H1 (cell line): ENCODE measurements around the gene ENTPD5. TPM values are rescaled to one million over a fixed set of nuclear protein-coding genes. Genes with fewer than 3 reads are reported as not detected.

Source experiments
- ATF2 ChIP-seq: IDR thresholded peaks from 2 replicates; pipeline ENCODE4 v1.6.1; 2012; ENCODE audit warnings: low read length, inconsistent platforms
- ATF3 ChIP-seq: IDR thresholded peaks from 2 replicates; pipeline ENCODE4 v1.6.1; 2011; ENCODE audit warnings: low read depth, mild to moderate bottlenecking, low read length; ENCODE audit not compliant: insufficient read depth
- CREB1 ChIP-seq: IDR thresholded peaks from 2 replicates; pipeline ENCODE4 v1.6.1; 2012; ENCODE audit warnings: inconsistent platforms
- KDM4A ChIP-seq: IDR thresholded peaks from one replicate; pipeline ENCODE4 v1.7.1; 2012; ENCODE audit warnings: low read depth, mild to moderate bottlenecking, moderate library complexity, low read length, inconsistent platforms; ENCODE audit not compliant: severe bottlenecking
- NANOG ChIP-seq: IDR thresholded peaks from 2 replicates; pipeline ENCODE4 v1.6.1; 2011; ENCODE audit warnings: low read length, low read depth, mild to moderate bottlenecking, inconsistent platforms; ENCODE audit not compliant: insufficient read depth, poor library complexity, severe bottlenecking
- POLR2A ChIP-seq, 2 experiments: IDR thresholded peaks; 1 replicate in 1 of 2; 2 replicates in 1 of 2; pipeline ENCODE4 v1.6.1; 2011; ENCODE audit warnings: low read depth in 2 of 2, low read length in 2 of 2, mild to moderate bottlenecking in 2 of 2; ENCODE audit errors: control extremely low read depth in 1 of 2
- POLR2AphosphoS5 ChIP-seq: IDR thresholded peaks from 2 replicates; pipeline ENCODE4 v1.6.1; 2011; ENCODE audit warnings: low read depth, low read length
- SUZ12 ChIP-seq: fragments of 200-600 bp; sonication (generic); IDR thresholded peaks from 2 replicates; pipeline ENCODE4 v1.6.1; 2012; ENCODE audit warnings: mild to moderate bottlenecking, inconsistent platforms, low read length, moderate library complexity, mixed read lengths
- TAF1 ChIP-seq: IDR thresholded peaks from 2 replicates; pipeline ENCODE4 v1.6.1; 2011; ENCODE audit warnings: mild to moderate bottlenecking, low read depth, low read length
- polyA plus RNA-seq, 7 experiments: library from polyadenylated mRNA; depleted of rRNA in 3 of 7; stranded (reverse) in 5 of 7; unstranded in 2 of 7; fragments of >200 nt in 5 of 7; fragments of 200-250 nt in 2 of 7; gene quantifications; 1 replicate in 5 of 7; 2 replicates in 1 of 7; 4 replicates in 1 of 7; pipeline versions ENCODE4 v1.2.1 to v1.2.3, GENCODE V29; 2011 to 2013; ENCODE audit warnings: missing spikeins in 2 of 7, mixed read lengths in 2 of 7
- total RNA-seq: library from RNA; stranded (reverse); fragmentation: NEBNext Ultra II Directional; extraction: Animal tissue kit (Norgen Biotek cat#: 25700); gene quantifications from 2 replicates; pipeline ENCODE4 v1.2.1, GENCODE V29; 2021
- TF ChIP-seq, protein P1 (sequence below): fragments of 300-600 bp; sonication (generic); IDR thresholded peaks from 2 replicates; pipeline ENCODE4 v1.7.1; 2012; ENCODE audit warnings: low read length, moderate library complexity, mild to moderate bottlenecking, inconsistent platforms; ENCODE audit not compliant: insufficient replicate concordance

ENTPD5 gene
- total and polyA plus RNA-seq, 2 of the 8 experiments (the other 6 are each of a cell fraction or from before 2014, with no cell fraction given): 5.0 to 6.5 TPM

DNA sequence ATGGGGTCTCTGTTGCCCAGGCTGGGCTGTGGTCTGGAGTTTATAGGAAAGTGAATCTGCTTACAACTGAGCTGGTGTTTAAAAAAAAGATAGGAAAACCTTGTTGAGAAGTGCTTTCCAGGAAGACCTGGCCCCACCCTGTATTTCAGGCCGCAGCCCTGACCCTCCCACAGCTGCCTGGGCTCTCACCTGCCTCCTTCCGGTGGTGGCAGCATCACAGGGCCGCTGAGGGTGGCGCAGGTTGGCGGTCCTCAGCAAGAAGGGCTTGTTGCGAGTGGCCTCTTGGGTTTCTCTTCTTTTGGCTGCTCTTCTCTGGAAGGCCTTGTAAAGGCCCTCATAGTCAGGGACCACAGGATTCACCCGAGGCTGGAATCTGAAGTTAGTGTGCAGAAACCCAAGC is 76.9 kb downstream of the ENTPD5 start (continued):
- TF ChIP-seq, protein P1, sequence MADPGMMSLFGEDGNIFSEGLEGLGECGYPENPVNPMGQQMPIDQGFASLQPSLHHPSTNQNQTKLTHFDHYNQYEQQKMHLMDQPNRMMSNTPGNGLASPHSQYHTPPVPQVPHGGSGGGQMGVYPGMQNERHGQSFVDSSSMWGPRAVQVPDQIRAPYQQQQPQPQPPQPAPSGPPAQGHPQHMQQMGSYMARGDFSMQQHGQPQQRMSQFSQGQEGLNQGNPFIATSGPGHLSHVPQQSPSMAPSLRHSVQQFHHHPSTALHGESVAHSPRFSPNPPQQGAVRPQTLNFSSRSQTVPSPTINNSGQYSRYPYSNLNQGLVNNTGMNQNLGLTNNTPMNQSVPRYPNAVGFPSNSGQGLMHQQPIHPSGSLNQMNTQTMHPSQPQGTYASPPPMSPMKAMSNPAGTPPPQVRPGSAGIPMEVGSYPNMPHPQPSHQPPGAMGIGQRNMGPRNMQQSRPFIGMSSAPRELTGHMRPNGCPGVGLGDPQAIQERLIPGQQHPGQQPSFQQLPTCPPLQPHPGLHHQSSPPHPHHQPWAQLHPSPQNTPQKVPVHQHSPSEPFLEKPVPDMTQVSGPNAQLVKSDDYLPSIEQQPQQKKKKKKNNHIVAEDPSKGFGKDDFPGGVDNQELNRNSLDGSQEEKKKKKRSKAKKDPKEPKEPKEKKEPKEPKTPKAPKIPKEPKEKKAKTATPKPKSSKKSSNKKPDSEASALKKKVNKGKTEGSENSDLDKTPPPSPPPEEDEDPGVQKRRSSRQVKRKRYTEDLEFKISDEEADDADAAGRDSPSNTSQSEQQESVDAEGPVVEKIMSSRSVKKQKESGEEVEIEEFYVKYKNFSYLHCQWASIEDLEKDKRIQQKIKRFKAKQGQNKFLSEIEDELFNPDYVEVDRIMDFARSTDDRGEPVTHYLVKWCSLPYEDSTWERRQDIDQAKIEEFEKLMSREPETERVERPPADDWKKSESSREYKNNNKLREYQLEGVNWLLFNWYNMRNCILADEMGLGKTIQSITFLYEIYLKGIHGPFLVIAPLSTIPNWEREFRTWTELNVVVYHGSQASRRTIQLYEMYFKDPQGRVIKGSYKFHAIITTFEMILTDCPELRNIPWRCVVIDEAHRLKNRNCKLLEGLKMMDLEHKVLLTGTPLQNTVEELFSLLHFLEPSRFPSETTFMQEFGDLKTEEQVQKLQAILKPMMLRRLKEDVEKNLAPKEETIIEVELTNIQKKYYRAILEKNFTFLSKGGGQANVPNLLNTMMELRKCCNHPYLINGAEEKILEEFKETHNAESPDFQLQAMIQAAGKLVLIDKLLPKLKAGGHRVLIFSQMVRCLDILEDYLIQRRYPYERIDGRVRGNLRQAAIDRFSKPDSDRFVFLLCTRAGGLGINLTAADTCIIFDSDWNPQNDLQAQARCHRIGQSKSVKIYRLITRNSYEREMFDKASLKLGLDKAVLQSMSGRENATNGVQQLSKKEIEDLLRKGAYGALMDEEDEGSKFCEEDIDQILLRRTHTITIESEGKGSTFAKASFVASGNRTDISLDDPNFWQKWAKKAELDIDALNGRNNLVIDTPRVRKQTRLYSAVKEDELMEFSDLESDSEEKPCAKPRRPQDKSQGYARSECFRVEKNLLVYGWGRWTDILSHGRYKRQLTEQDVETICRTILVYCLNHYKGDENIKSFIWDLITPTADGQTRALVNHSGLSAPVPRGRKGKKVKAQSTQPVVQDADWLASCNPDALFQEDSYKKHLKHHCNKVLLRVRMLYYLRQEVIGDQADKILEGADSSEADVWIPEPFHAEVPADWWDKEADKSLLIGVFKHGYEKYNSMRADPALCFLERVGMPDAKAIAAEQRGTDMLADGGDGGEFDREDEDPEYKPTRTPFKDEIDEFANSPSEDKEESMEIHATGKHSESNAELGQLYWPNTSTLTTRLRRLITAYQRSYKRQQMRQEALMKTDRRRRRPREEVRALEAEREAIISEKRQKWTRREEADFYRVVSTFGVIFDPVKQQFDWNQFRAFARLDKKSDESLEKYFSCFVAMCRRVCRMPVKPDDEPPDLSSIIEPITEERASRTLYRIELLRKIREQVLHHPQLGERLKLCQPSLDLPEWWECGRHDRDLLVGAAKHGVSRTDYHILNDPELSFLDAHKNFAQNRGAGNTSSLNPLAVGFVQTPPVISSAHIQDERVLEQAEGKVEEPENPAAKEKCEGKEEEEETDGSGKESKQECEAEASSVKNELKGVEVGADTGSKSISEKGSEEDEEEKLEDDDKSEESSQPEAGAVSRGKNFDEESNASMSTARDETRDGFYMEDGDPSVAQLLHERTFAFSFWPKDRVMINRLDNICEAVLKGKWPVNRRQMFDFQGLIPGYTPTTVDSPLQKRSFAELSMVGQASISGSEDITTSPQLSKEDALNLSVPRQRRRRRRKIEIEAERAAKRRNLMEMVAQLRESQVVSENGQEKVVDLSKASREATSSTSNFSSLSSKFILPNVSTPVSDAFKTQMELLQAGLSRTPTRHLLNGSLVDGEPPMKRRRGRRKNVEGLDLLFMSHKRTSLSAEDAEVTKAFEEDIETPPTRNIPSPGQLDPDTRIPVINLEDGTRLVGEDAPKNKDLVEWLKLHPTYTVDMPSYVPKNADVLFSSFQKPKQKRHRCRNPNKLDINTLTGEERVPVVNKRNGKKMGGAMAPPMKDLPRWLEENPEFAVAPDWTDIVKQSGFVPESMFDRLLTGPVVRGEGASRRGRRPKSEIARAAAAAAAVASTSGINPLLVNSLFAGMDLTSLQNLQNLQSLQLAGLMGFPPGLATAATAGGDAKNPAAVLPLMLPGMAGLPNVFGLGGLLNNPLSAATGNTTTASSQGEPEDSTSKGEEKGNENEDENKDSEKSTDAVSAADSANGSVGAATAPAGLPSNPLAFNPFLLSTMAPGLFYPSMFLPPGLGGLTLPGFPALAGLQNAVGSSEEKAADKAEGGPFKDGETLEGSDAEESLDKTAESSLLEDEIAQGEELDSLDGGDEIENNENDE: no peak
- no peak for TF ChIP-seq CREB1
- TF ChIP-seq ATF2: no peak
- TF ChIP-seq KDM4A: no peak
- TF ChIP-seq NANOG: no peak
- no peak for TF ChIP-seq ATF3
- TF ChIP-seq TAF1: no peak
- TF ChIP-seq SUZ12: no peak
- TF ChIP-seq POLR2AphosphoS5: no peak
- no peak for TF ChIP-seq POLR2A (IDR thresholded peaks at IDR 0.05; ENCODE audit: control extremely low read depth in 1 of 2, low read depth in 2 of 2, low read length in 2 of 2)
